Measurements from ENCODE around the gene KLHL18.

KLHL18 gene

DNA sequence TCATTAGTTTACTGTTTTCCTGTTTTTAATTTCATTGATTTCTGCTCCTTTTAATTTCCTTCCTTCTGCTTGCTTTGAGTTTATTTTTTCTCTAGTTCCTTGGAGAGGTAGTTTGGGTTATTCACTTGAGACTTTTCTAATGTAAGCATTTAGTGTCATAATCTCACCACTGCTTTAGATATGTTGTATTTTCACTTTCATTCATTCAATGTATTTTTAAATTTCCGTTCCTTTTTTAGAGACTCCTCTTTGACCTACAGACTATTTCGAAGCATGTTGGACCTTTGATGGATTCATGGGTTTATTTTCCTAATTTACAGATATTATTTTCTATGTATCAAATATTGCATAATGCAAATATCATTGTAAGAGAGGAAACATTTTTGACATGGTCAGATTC is 23.3 kb downstream of the KLHL18 start:
- no peak for TF ChIP-seq RAD21 (IDR thresholded peaks at IDR 0.05; ENCODE audit: low read depth)
- no peak for TF ChIP-seq FOXM1 (IDR thresholded peaks at IDR 0.05; ENCODE audit: borderline replicate concordance, low read depth)

DNA sequence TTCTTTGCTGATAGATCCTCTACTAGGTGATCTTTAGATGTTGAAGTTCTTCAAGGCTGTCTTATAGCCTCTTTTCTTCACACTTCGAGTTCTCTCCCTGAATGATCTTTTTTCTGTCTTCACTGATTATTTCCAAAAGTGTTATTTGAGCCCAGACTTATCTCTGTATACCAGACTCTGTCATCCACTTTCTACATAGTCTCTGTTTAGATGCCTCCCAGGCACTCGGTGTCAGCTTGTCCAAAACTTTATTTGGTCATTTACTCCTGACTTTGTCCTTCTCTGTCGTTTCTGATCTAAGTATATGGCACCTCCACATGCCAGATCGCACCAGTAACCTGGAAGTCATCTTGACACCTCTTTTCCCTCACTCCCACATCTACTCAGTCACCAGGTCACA is 27.6 kb downstream of the KLHL18 start:
- no peak for TF ChIP-seq RAD21 (IDR thresholded peaks at IDR 0.05; ENCODE audit: low read depth)
- no peak for TF ChIP-seq TCF12 (IDR thresholded peaks at IDR 0.05; ENCODE audit: low read depth)
- no peak for TF ChIP-seq YY1 (IDR thresholded peaks at IDR 0.05; ENCODE audit: low read depth)
- no peak for TF ChIP-seq TAF1 (IDR thresholded peaks at IDR 0.05; ENCODE audit: low read depth)
- TF ChIP-seq, protein P1, sequence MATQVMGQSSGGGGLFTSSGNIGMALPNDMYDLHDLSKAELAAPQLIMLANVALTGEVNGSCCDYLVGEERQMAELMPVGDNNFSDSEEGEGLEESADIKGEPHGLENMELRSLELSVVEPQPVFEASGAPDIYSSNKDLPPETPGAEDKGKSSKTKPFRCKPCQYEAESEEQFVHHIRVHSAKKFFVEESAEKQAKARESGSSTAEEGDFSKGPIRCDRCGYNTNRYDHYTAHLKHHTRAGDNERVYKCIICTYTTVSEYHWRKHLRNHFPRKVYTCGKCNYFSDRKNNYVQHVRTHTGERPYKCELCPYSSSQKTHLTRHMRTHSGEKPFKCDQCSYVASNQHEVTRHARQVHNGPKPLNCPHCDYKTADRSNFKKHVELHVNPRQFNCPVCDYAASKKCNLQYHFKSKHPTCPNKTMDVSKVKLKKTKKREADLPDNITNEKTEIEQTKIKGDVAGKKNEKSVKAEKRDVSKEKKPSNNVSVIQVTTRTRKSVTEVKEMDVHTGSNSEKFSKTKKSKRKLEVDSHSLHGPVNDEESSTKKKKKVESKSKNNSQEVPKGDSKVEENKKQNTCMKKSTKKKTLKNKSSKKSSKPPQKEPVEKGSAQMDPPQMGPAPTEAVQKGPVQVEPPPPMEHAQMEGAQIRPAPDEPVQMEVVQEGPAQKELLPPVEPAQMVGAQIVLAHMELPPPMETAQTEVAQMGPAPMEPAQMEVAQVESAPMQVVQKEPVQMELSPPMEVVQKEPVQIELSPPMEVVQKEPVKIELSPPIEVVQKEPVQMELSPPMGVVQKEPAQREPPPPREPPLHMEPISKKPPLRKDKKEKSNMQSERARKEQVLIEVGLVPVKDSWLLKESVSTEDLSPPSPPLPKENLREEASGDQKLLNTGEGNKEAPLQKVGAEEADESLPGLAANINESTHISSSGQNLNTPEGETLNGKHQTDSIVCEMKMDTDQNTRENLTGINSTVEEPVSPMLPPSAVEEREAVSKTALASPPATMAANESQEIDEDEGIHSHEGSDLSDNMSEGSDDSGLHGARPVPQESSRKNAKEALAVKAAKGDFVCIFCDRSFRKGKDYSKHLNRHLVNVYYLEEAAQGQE (IDR thresholded peaks at IDR 0.05; ENCODE audit: low read depth): no peak

DNA sequence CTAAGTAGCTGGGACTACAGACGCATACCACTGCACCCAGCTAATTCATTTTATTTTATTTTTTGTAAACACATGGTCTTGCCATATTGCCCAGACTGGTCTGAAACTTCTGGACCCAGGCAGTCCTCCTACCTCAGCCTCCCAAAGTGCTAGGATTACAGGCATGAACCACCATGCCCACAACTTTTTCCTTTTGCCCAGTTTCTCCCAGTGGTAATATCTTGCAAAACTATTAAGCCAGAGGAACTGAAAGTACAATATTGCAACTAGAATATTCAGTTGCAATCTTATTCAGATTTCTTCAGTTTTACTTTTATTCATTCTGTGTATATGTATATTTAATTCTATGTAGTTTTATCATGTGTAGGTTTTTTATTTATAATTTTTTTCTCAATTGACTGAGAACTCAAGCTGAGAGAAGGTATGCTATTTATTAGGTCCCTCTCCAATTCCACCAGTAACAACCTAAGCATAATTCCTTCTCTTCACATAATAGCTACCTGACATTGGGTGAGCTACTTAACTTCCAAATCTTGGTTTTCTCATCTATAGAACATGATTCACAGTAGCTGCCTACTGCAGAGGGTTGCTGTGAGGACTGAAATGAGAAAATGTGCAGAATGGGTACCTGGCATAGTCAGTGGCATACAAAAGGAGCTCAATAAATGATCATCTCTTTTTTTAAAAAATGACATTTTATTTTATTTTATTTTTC is 30.8 kb downstream of the KLHL18 start:
- TF ChIP-seq CEBPB (IDR thresholded peaks at IDR 0.05) (no peak), YY1 (IDR thresholded peaks at IDR 0.05; ENCODE audit: low read depth) (no peak), RAD21 (IDR thresholded peaks at IDR 0.05; ENCODE audit: low read depth) (no peak), NFIC (IDR thresholded peaks at IDR 0.05) (no peak), TAF1 (IDR thresholded peaks at IDR 0.05; ENCODE audit: low read depth) (no peak), EP300 (IDR thresholded peaks at IDR 0.05; ENCODE audit: borderline replicate concordance) (no peak), TEAD4 (IDR thresholded peaks at IDR 0.05) (no peak), EGR1 (IDR thresholded peaks at IDR 0.05) (no peak), CREB1 (IDR thresholded peaks at IDR 0.05; ENCODE audit: low read depth) (no peak), FOXM1 (IDR thresholded peaks at IDR 0.05; ENCODE audit: borderline replicate concordance, low read depth) (no peak), TCF12 (IDR thresholded peaks at IDR 0.05; ENCODE audit: low read depth) (no peak), ZBTB7A (IDR thresholded peaks at IDR 0.05; ENCODE audit: low read depth) (no peak)
- TF ChIP-seq, protein P2, sequence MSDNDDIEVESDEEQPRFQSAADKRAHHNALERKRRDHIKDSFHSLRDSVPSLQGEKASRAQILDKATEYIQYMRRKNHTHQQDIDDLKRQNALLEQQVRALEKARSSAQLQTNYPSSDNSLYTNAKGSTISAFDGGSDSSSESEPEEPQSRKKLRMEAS (IDR thresholded peaks at IDR 0.05): no peak
- TF ChIP-seq, protein P3, sequence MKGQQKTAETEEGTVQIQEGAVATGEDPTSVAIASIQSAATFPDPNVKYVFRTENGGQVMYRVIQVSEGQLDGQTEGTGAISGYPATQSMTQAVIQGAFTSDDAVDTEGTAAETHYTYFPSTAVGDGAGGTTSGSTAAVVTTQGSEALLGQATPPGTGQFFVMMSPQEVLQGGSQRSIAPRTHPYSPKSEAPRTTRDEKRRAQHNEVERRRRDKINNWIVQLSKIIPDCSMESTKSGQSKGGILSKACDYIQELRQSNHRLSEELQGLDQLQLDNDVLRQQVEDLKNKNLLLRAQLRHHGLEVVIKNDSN (IDR thresholded peaks at IDR 0.05): no peak
- TF ChIP-seq, protein P1 (IDR thresholded peaks at IDR 0.05; ENCODE audit: low read depth): no peak

DNA sequence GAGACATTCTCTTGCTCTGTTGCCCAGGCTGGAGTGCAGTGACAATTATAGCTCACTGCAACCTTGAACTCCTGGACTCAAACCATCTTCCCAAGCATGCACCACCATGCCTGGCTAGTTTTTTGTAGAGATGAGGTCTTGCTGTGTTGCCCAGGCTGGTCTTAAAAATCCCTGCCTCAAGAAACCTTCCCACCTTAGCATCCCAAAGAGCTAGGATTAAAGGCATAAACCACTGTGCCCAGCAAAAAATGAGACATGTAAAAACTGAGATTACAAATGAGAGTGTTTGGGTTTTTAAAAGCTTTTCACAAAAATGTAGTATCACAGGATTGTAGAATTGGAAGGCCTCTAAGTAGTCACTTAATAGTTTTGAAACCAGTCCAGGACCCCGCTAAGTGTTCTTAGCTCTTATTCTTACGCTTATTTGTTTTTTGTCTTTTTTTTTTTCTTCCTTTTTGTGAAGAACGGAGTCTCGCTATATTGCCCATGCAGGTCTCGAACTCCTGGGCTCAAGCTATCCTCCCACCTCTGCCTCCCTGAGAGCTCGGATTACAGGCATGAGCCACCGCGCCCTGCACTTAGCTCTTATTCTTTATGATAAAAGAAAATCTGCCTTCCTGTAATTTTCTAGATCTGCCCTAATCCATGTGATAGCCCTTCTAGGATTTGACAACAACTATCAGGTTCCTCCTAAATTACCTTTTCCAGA is 31.5 kb downstream of the KLHL18 start:
- no peak for TF ChIP-seq CREB1 (IDR thresholded peaks at IDR 0.05; ENCODE audit: low read depth)
- TF ChIP-seq TCF12 (IDR thresholded peaks at IDR 0.05; ENCODE audit: low read depth): no peak
- no peak for TF ChIP-seq EGR1 (IDR thresholded peaks at IDR 0.05)
- TF ChIP-seq RAD21 (IDR thresholded peaks at IDR 0.05; ENCODE audit: low read depth): no peak
- no peak for TF ChIP-seq CEBPB (IDR thresholded peaks at IDR 0.05)
- TF ChIP-seq TEAD4 (IDR thresholded peaks at IDR 0.05): no peak
- no peak for TF ChIP-seq NFIC (IDR thresholded peaks at IDR 0.05)
- TF ChIP-seq, protein P2 (IDR thresholded peaks at IDR 0.05): no peak
- no peak for TF ChIP-seq EP300 (IDR thresholded peaks at IDR 0.05; ENCODE audit: borderline replicate concordance)

DNA sequence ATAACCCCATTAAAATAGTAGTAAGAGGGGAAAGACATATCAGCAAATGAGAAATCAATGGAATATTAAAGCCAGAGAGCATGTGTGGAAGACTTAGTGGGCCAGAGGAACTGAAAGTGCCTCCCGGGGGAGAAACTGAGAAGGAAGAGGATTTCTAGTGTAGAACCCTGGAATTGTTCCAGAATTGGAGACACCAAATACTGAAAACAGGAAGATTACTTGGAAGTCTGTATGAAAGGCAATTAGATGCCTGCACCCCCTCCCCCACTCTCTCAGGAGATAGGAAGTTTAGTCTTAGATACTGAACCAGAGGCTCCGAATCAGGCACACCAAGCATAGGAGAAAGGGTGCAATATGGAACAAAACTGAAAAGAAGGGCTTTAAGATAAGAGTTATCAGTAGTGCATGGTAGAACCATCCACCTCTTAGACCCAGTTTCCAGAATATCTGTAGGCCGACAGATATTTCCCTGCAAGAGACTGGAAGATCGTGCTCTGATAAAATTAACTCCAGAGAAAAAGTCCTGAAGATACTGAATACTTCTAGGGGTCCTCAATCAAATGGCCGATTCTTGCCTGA is 32.4 kb downstream of the KLHL18 start:
- TF ChIP-seq ZBTB7A (IDR thresholded peaks at IDR 0.05; ENCODE audit: low read depth): no peak
- no peak for TF ChIP-seq CEBPB (IDR thresholded peaks at IDR 0.05)
- TF ChIP-seq, protein P2 (IDR thresholded peaks at IDR 0.05): no peak
- no peak for TF ChIP-seq NFIC (IDR thresholded peaks at IDR 0.05)
- TF ChIP-seq EGR1 (IDR thresholded peaks at IDR 0.05): no peak
- TF ChIP-seq YY1 (IDR thresholded peaks at IDR 0.05; ENCODE audit: low read depth): no peak
- TF ChIP-seq, protein P1 (IDR thresholded peaks at IDR 0.05; ENCODE audit: low read depth): no peak
- TF ChIP-seq EP300 (IDR thresholded peaks at IDR 0.05; ENCODE audit: borderline replicate concordance): no peak
- TF ChIP-seq RAD21 (IDR thresholded peaks at IDR 0.05; ENCODE audit: low read depth): no peak
- no peak for TF ChIP-seq TEAD4 (IDR thresholded peaks at IDR 0.05)
- no peak for TF ChIP-seq CREB1 (IDR thresholded peaks at IDR 0.05; ENCODE audit: low read depth)
- TF ChIP-seq FOXM1 (IDR thresholded peaks at IDR 0.05; ENCODE audit: borderline replicate concordance, low read depth): no peak
- no peak for TF ChIP-seq TAF1 (IDR thresholded peaks at IDR 0.05; ENCODE audit: low read depth)
- TF ChIP-seq TCF12 (IDR thresholded peaks at IDR 0.05; ENCODE audit: low read depth): no peak
- TF ChIP-seq, protein P3 (IDR thresholded peaks at IDR 0.05): no peak

Data from Ishikawa (cell line).